HepG2 (cell line): Measurements from ENCODE around the gene ZKSCAN1. TPM values are rescaled to one million over a fixed set of nuclear protein-coding genes. Genes with fewer than 3 reads are reported as not detected.

ENCODE experiments used
- ARNT2 ChIP-seq: sonication (generic); formaldehyde crosslinking; IDR thresholded peaks from 2 replicates; pipeline ENCODE4 v1.8.0; 2022; ENCODE audit warnings: mild to moderate bottlenecking, low read depth, missing genetic modification reagents, moderate library complexity
- ATF7-NPFF ChIP-seq: sonication (generic); formaldehyde crosslinking; IDR thresholded peaks from 2 replicates; pipeline ENCODE4 v1.8.1; 2023; ENCODE audit warnings: mild to moderate bottlenecking, low read depth, missing genetic modification reagents, moderate library complexity
- CBX2 ChIP-seq, 2 experiments: fragments of 200-600 bp in 1 of 2; sonication (generic); formaldehyde crosslinking in 1 of 2; IDR thresholded peaks; 2 replicates each; pipeline versions ENCODE4 v1.7.0 to v1.8.1; 2018 to 2022; ENCODE audit warnings: low read depth in 2 of 2, low read length in 1 of 2, mild to moderate bottlenecking in 1 of 2, missing genetic modification reagents in 1 of 2
- IKZF1 ChIP-seq: fragments of 450-650 bp; IDR thresholded peaks from 2 replicates; pipeline ENCODE4 v1.7.1; 2016
- JDP2 ChIP-seq: sonication (generic); formaldehyde crosslinking; IDR thresholded peaks from 2 replicates; pipeline ENCODE4 v1.8.1; 2022; ENCODE audit warnings: missing genetic modification reagents, borderline replicate concordance
- MAFK ChIP-seq, 2 experiments: IDR thresholded peaks in 1 of 2; conservative IDR thresholded peaks in 1 of 2; 2 replicates each; pipeline ENCODE4 v1.6.1; 2011; ENCODE audit warnings: improper control_type of control experiment in 2 of 2, low read length in 2 of 2
- SETDB1 ChIP-seq: sonication (generic); formaldehyde crosslinking; IDR thresholded peaks from 2 replicates; pipeline ENCODE4 v1.5.1; 2020; ENCODE audit warnings: missing genetic modification reagents, mild to moderate bottlenecking, borderline replicate concordance
- SRSF1 ChIP-seq: fragments of 200-400 bp; formaldehyde crosslinking; optimal IDR thresholded peaks from 2 replicates; pipeline ENCODE3; 2017; ENCODE audit warnings: mild to moderate bottlenecking, low read depth, low read length, moderate library complexity
- SYNCRIP ChIP-seq: fragments of 200-400 bp; formaldehyde crosslinking; IDR thresholded peaks from 2 replicates; pipeline ENCODE4 v1.6.1; 2018; ENCODE audit warnings: mild to moderate bottlenecking, low read depth, low read length; ENCODE audit not compliant: insufficient read depth
- TRIM24 ChIP-seq: sonication (generic); formaldehyde crosslinking; IDR thresholded peaks from 2 replicates; pipeline ENCODE4 v1.8.0; 2022; ENCODE audit warnings: mild to moderate bottlenecking, missing genetic modification reagents
- ZFP36L2 ChIP-seq: sonication (generic); formaldehyde crosslinking; IDR thresholded peaks from 2 replicates; pipeline ENCODE4 v1.4.0; 2020; ENCODE audit warnings: missing genetic modification reagents
- ZNF207 ChIP-seq: fragments of 450-650 bp; IDR thresholded peaks from 2 replicates; pipeline ENCODE4 v1.6.1; 2016; ENCODE audit warnings: antibody characterized with exemption, borderline replicate concordance
- ZNF337 ChIP-seq: sonication (generic); formaldehyde crosslinking; IDR thresholded peaks from 2 replicates; pipeline ENCODE4 v1.5.1; 2020; ENCODE audit warnings: missing genetic modification reagents, low read depth, mild to moderate bottlenecking, borderline replicate concordance
- ZNF430 ChIP-seq: sonication (generic); formaldehyde crosslinking; IDR thresholded peaks from 2 replicates; pipeline ENCODE4 v1.9.0; 2021; ENCODE audit warnings: mild to moderate bottlenecking, missing genetic modification reagents
- ZNF501 ChIP-seq: sonication (generic); formaldehyde crosslinking; IDR thresholded peaks from 2 replicates; pipeline ENCODE4 v1.5.1; 2020; ENCODE audit warnings: mild to moderate bottlenecking, moderate library complexity, missing genetic modification reagents
- ZNF563 ChIP-seq: sonication (generic); formaldehyde crosslinking; IDR thresholded peaks from 2 replicates; pipeline ENCODE4 v1.8.0; 2022; ENCODE audit warnings: mild to moderate bottlenecking, moderate library complexity, missing genetic modification reagents
- polyA plus RNA-seq, 8 experiments: library from polyadenylated mRNA; depleted of rRNA in 3 of 8; stranded (reverse) in 7 of 8; unstranded in 1 of 8; fragments of >200 nt; fragmentation: Illumina TruSeq in 4 of 8; extraction: Trizol in 4 of 8; gene quantifications; 2 replicates each; pipeline versions ENCODE4 v1.2.1 to v1.2.3, GENCODE V29; 2011 to 2016; ENCODE audit warnings: low read depth in 4 of 8, missing spikeins in 1 of 8, mixed read lengths in 1 of 8; ENCODE audit not compliant: insufficient read depth in 1 of 8
- total RNA-seq, 5 experiments: library from RNA; depleted of rRNA; stranded (reverse); fragments of >200 nt; fragmentation: Illumina TruSeq; extraction: Trizol; gene quantifications; 2 replicates each; pipeline ENCODE4 v1.2.3, GENCODE V29; 2016; ENCODE audit warnings: low read depth in 1 of 5
- TF ChIP-seq, protein P1 (sequence below): fragments of 450-650 bp; IDR thresholded peaks from 2 replicates; pipeline ENCODE4 v1.6.1; 2016
- TF ChIP-seq, protein P2 (sequence below): sonication (generic); formaldehyde crosslinking; IDR thresholded peaks from 2 replicates; pipeline ENCODE4 v1.8.1; 2022; ENCODE audit warnings: mild to moderate bottlenecking, missing genetic modification reagents
- TF ChIP-seq, protein P3 (sequence below): sonication (generic); formaldehyde crosslinking; IDR thresholded peaks from 2 replicates; pipeline ENCODE4 v1.5.1; 2020; ENCODE audit warnings: mild to moderate bottlenecking, missing genetic modification reagents

ZKSCAN1 gene
- total and polyA plus RNA-seq, 2 of the 13 experiments (the other 11 are each of a cell fraction or from before 2014, with no cell fraction given), result 46.4 to 60.6 TPM

- TF ChIP-seq JDP2 (CRISPR knock-in tag) (no peak), ARNT2 (peak; percentile 74; the same call in 1 of the 2 replicates), TRIM24 (CRISPR knock-in tag) (no peak), ZNF430 (CRISPR knock-in tag) (no peak), MAFK (conservative IDR thresholded peaks at IDR 0.05 in 1 of 2, IDR thresholded peaks at IDR 0.05 in 1 of 2; ENCODE audit: low read length in 2 of 2) (no peak), ZNF563 (CRISPR knock-in tag) (peak; percentile 55; the same call in 1 of the 2 replicates), IKZF1 (no peak), ZNF501 (CRISPR knock-in tag) (no peak), SETDB1 (CRISPR knock-in tag) (no peak), CBX2 (IDR thresholded peaks at IDR 0.05; ENCODE audit: low read depth, low read length) (no peak), CBX2 (CRISPR knock-in tag; IDR thresholded peaks at IDR 0.05; ENCODE audit: low read depth) (no peak), ZNF337 (no peak), SRSF1 (peak; percentile 70), SYNCRIP (no peak), ZNF207 (no peak), ZFP36L2 (CRISPR knock-in tag) (no peak), ATF7-NPFF (CRISPR knock-in tag) (peak; percentile 74)
- TF ChIP-seq, protein P1, sequence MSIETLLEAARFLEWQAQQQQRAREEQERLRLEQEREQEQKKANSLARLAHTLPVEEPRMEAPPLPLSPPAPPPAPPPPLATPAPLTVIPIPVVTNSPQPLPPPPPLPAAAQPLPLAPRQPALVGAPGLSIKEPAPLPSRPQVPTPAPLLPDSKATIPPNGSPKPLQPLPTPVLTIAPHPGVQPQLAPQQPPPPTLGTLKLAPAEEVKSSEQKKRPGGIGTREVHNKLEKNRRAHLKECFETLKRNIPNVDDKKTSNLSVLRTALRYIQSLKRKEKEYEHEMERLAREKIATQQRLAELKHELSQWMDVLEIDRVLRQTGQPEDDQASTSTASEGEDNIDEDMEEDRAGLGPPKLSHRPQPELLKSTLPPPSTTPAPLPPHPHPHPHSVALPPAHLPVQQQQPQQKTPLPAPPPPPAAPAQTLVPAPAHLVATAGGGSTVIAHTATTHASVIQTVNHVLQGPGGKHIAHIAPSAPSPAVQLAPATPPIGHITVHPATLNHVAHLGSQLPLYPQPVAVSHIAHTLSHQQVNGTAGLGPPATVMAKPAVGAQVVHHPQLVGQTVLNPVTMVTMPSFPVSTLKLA, result no peak
- TF ChIP-seq, protein P2, sequence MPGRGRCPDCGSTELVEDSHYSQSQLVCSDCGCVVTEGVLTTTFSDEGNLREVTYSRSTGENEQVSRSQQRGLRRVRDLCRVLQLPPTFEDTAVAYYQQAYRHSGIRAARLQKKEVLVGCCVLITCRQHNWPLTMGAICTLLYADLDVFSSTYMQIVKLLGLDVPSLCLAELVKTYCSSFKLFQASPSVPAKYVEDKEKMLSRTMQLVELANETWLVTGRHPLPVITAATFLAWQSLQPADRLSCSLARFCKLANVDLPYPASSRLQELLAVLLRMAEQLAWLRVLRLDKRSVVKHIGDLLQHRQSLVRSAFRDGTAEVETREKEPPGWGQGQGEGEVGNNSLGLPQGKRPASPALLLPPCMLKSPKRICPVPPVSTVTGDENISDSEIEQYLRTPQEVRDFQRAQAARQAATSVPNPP (CRISPR knock-in tag), result 0 out of 2 replicates have a peak, but pooled peaks have one; percentile 43
- TF ChIP-seq, protein P3, sequence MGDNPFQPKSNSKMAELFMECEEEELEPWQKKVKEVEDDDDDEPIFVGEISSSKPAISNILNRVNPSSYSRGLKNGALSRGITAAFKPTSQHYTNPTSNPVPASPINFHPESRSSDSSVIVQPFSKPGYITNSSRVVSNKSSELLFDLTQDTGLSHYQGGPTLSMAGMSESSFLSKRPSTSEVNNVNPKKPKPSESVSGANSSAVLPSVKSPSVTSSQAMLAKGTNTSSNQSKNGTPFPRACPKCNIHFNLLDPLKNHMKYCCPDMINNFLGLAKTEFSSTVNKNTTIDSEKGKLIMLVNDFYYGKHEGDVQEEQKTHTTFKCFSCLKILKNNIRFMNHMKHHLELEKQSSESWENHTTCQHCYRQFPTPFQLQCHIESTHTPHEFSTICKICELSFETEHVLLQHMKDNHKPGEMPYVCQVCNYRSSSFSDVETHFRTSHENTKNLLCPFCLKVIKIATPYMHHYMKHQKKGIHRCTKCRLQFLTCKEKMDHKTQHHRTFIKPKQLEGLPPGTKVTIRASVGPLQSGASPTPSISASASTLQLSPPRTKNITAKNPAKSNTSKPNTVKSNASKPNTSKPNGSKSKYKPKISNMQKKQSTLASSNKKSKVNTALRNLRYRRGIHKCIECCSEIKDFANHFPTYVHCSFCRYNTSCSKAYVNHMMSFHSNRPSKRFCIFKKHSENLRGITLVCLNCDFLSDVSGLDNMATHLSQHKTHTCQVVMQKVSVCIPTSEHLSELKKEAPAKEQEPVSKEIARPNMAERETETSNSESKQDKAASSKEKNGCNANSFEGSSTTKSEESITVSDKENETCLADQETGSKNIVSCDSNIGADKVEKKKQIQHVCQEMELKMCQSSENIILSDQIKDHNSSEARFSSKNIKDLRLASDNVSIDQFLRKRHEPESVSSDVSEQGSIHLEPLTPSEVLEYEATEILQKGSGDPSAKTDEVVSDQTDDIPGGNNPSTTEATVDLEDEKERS (CRISPR knock-in tag), result no peak
These were observed at the start of gene ZKSCAN1 (continued) for GRCh38 chr7:100015232-100016214.
